GM10248 (cell line): ENCODE measurements around the gene TMEM170A.

Source experiments
- CTCF ChIA-PET: fragments of 300-600 bp; sonication (Branson Sonifier 250); formaldehyde crosslinking; extraction: SDS; loops from one replicate; lab custom pipeline; 2021; ENCODE audit warnings: antibody characterized with exemption; lab: Yijun Ruan, JAX
- POLR2A ChIA-PET: fragments of 350-650 bp; sonication (Branson Sonifier 250); formaldehyde crosslinking; extraction: SDS; loops from one replicate; lab custom pipeline; 2020; ENCODE audit warnings: antibody characterized with exemption; lab: Yijun Ruan, JAX
- DNase-seq: peaks from one replicate; pipeline ENCODE4 v3.0.0; 2012; ENCODE audit errors: extremely low spot score
- CTCF ChIP-seq: IDR thresholded peaks from 2 replicates; pipeline ENCODE4 v1.5.1; 2012; ENCODE audit warnings: mild to moderate bottlenecking, low read depth; ENCODE audit errors: extremely low read depth, missing control alignments, control extremely low read depth

Gene TMEM170A

DNA sequence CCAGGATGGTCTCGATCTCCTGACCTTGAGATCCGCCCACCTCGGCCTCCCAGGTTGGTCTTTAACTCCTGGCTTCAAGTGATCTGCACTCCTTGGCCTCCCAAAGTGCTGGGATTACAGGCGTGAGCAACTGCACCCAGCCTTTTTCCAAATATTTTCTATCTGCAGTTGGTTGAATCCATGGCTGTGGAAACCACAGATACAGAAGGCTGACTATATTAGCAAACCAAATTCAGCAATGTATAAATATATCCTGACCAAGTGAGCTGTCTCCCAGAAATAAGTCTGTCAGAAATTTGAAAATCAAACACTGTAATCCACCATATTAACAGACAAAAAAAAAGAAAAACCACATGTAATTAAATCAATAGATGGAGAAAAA lies 40.8 kb downstream of the TMEM170A start:
- CTCF ChIA-PET = interaction anchor here (1.1 kb wide), 1 partner anchor 224 kb away, joined by 3 read pairs; no protein-coding TSS in a partner anchor
- TF ChIP-seq CTCF = no peak
- DNase-seq = no peak
- POLR2A ChIA-PET = no interaction called here

- TF ChIP-seq CTCF = no peak
- POLR2A ChIA-PET = no interaction called here
- no peak for DNase-seq
- CTCF ChIA-PET = interaction anchor here (0.9 to 1.7 kb wide), 5 partner anchors 9 to 222 kb away, joined by 3 to 6 read pairs (median 3); partner anchors contain the start of gene CFDP1
These were observed 42.7 kb downstream of the TMEM170A start for GRCh38 chr16:75421820-75422126.

DNA sequence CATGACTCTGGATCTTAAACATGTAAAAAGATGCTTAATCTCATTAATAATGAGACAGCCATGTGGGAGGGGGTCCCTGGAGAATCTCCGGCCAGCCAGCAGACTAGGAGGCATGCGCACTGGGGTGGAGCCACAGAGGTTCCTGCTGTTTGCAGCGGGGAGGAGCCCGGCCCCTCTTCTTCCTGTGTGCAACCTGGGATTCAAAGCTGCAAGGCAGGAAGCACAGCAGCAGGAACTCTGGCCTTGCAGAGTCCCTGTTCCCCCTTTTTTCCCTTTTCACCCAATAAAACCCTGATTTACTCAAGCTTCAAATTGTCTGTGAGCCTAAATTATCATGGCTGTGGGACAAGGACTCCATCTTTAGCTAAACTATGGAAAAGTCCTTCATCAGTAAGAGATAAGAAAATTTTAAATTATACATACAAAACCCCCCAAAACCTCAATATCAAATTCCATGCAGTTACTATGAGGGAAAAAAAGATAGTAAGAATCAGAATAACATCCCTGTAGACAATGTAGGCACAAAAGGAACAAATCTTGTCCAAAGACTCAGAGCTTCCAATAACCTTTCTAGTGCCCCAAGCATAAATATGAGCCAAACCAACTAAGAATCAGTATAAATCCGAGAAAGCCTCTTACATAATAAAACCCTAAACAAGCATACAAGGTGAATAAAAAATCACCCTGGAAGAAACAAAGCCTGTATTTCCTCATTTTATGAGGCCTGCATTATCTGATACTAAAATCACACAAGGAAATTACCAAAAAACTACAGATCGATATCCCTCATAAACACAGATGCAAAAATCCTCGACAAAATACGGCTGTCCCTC lies 43.3 kb downstream of the TMEM170A start:
- ChIA-PET CTCF (interaction anchor here (0.8 to 1.7 kb wide), 12 partner anchors 9 to 222 kb away, joined by 3 to 6 read pairs (median 3); partner anchors contain the start of gene CFDP1), POLR2A (no interaction called here)
- no peak for DNase-seq
- TF ChIP-seq CTCF = no peak

- POLR2A ChIA-PET = no interaction called here
- CTCF ChIA-PET = interaction anchor here (0.9 to 3.4 kb wide), 4 partner anchors 14 to 218 kb away, joined by 3 to 18 read pairs (median 10); no protein-coding TSS in a partner anchor
- TF ChIP-seq CTCF = no peak
- no peak for DNase-seq
These were observed 47.5 kb downstream of the TMEM170A start for GRCh38 chr16:75416904-75417565.

DNA sequence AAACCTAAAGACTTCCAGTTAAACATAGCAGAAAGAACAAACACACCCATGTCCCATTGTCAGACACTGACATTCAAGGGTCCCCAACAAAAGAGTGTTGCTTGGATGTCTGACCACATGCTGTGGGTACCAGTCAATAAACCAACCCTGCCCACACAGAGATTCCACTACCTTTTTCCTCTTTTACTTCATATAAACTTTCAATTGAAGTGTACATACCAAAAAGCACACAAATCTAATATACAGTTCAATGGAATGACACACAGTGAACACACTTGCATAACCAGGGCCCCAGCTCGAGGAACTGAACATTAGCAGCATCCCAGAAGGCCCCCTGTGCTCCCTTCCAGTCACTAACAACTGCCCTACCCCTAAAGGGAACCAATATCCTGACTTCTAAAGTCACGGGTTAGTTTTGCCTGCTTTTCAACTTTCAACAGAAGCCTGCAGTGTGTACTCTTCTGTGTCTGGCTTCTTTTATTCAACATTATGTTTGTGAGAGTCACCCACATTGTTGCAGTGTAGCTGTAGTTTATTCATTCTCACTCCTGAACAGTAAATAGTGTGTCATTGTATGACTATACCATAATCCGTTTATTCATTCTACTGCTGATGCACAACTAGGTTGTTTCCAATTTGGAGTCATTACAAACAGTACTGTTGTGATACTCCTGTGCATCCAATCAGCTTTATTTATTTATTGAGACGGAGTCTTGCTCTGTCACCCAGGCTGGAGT lies 49.2 kb downstream of the TMEM170A start:
- ChIA-PET POLR2A (no interaction called here), CTCF (interaction anchor here (0.7 to 3.4 kb wide), 5 partner anchors 9 to 216 kb away, joined by 3 to 18 read pairs (median 3); no protein-coding TSS in a partner anchor)
- no peak for DNase-seq
- no peak for TF ChIP-seq CTCF

GRCh38 chr16:75413951-75414350 lies 50.5 kb downstream of the TMEM170A start:
- CTCF ChIA-PET = interaction anchor here (1.4 to 3.4 kb wide), 2 partner anchors 11 to 215 kb away, joined by 5 to 18 read pairs; no protein-coding TSS in a partner anchor
- TF ChIP-seq CTCF = no peak
- no peak for DNase-seq
- POLR2A ChIA-PET = no interaction called here
